Measurements from ENCODE around the gene KDM4B. TPM values are rescaled to one million over a fixed set of nuclear protein-coding genes. Genes with fewer than 3 reads are reported as not detected.

Gene KDM4B
- total RNA-seq, 1 experiment from 2014 or later = 29.2 TPM

GRCh38 chr19:5129691-5130090 is 160.8 kb downstream of the KDM4B start:
- in situ Hi-C loops (cut with HindIII; ENCODE audit: low pct_unique_long_range_greater_than_20kb, low sequenced_read_pairs) = no loop called here
- DNase-seq (ENCODE audit: low read depth) = no peak

- in situ Hi-C loops (cut with HindIII; ENCODE audit: low pct_unique_long_range_greater_than_20kb, low sequenced_read_pairs) = no loop called here
- DNase-seq (ENCODE audit: low read depth) = no peak
These were observed 161.6 kb downstream of the KDM4B start for GRCh38 chr19:5130371-5131030.

GRCh38 chr19:5131031-5131505 is 162.2 kb downstream of the KDM4B start:
- in situ Hi-C loops (cut with HindIII; ENCODE audit: low pct_unique_long_range_greater_than_20kb, low sequenced_read_pairs) = no loop called here
- no peak for DNase-seq (ENCODE audit: low read depth)

- in situ Hi-C loops (cut with HindIII; ENCODE audit: low pct_unique_long_range_greater_than_20kb, low sequenced_read_pairs) = no loop called here
These were observed 162.7 kb downstream of the KDM4B start for GRCh38 chr19:5131506-5132205.

GRCh38 chr19:5132206-5132560 is 163.3 kb downstream of the KDM4B start:
- no peak for DNase-seq (ENCODE audit: low read depth)
- in situ Hi-C loops (cut with HindIII; ENCODE audit: low pct_unique_long_range_greater_than_20kb, low sequenced_read_pairs) = no loop called here

More at GRCh38 chr19:5131506-5132205, 162.7 kb downstream of the KDM4B start:
- DNase-seq (ENCODE audit: low read depth) = no peak

- no peak for DNase-seq (ENCODE audit: low read depth)
- in situ Hi-C loops (cut with HindIII; ENCODE audit: low pct_unique_long_range_greater_than_20kb, low sequenced_read_pairs) = no loop called here
These were observed 164.1 kb downstream of the KDM4B start for GRCh38 chr19:5132698-5133651.

GRCh38 chr19:5133986-5134595 is 165.2 kb downstream of the KDM4B start:
- in situ Hi-C loops (cut with HindIII; ENCODE audit: low pct_unique_long_range_greater_than_20kb, low sequenced_read_pairs) = no loop called here
- no peak for DNase-seq (ENCODE audit: low read depth)

- in situ Hi-C loops (cut with HindIII; ENCODE audit: low pct_unique_long_range_greater_than_20kb, low sequenced_read_pairs) = no loop called here
- no peak for DNase-seq (ENCODE audit: low read depth)
These were observed 165.8 kb downstream of the KDM4B start for GRCh38 chr19:5134691-5135090.

- no peak for DNase-seq (ENCODE audit: low read depth)
- in situ Hi-C loops (cut with HindIII; ENCODE audit: low pct_unique_long_range_greater_than_20kb, low sequenced_read_pairs) = no loop called here
These were observed 167.4 kb downstream of the KDM4B start for GRCh38 chr19:5136073-5136855.

GRCh38 chr19:5137114-5137513 is 168.2 kb downstream of the KDM4B start:
- DNase-seq (ENCODE audit: low read depth) = no peak
- in situ Hi-C loops (cut with HindIII; ENCODE audit: low pct_unique_long_range_greater_than_20kb, low sequenced_read_pairs) = no loop called here

- DNase-seq (ENCODE audit: low read depth) = no peak
- in situ Hi-C loops (cut with HindIII; ENCODE audit: low pct_unique_long_range_greater_than_20kb, low sequenced_read_pairs) = no loop called here
These were observed 168.7 kb downstream of the KDM4B start for GRCh38 chr19:5137571-5138124.

- DNase-seq (ENCODE audit: low read depth) = no peak
- in situ Hi-C loops (cut with HindIII; ENCODE audit: low pct_unique_long_range_greater_than_20kb, low sequenced_read_pairs) = no loop called here
These were observed 170.0 kb downstream of the KDM4B start for GRCh38 chr19:5138606-5139582.

- in situ Hi-C loops (cut with HindIII; ENCODE audit: low pct_unique_long_range_greater_than_20kb, low sequenced_read_pairs) = no loop called here
These were observed 170.8 kb downstream of the KDM4B start for GRCh38 chr19:5139583-5140325.

GRCh38 chr19:5141129-5141849 is 172.4 kb downstream of the KDM4B start:
- no peak for DNase-seq (ENCODE audit: low read depth)
- in situ Hi-C loops (cut with HindIII; ENCODE audit: low pct_unique_long_range_greater_than_20kb, low sequenced_read_pairs) = no loop called here

More at GRCh38 chr19:5139583-5140325, 170.8 kb downstream of the KDM4B start:
- no peak for DNase-seq (ENCODE audit: low read depth)

Measured in Caki2 (cell line).